GM19467 (cell line): ENCODE data around the gene OSER1.

Source experiments
- ATAC-seq: cut with Tn5 transposase; IDR thresholded peaks from one replicate; pipeline ENCODE4 v1.9.1; 2021; ENCODE audit warnings: mild to moderate bottlenecking, moderate library complexity; ENCODE audit not compliant: unreplicated experiment

OSER1 gene

DNA sequence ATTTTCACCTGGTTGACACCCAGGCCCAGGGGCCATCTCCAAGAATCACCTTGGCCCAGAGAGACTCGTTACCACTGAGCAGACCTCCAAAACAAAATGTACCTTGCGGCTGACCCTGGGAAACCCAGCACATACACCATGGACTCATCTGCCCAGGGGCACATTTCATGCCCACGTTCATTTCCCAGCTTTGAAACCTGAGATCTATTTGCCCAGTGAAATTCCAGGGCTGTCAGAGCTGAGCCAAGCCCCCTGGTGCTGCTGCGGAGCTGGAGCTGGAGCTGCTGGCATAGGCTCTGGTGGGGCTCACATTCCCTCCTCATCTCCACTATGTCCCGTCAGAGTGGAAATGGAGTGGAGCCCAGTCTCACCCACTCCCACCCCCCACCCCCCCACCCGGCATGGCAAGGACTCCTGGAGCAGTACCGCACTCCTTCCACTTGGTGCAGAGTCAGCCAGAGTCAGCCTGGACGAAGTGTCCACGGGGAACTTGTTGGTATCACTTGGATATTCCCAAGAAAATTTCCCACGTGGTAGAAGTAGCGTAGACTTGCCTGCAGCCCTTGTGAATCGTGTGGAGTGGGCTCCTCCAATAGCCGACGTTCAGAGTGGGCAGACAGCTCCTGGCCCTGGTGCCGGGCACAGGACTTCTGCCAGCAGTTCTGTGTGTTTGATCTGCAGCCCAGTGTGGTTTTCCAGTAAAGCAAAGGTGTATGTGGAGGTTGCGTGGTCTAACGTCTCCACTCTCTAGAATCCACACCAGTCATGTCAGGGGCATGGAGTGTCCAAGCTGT is 18.1 kb upstream of the OSER1 start:
- no peak for ATAC-seq

DNA sequence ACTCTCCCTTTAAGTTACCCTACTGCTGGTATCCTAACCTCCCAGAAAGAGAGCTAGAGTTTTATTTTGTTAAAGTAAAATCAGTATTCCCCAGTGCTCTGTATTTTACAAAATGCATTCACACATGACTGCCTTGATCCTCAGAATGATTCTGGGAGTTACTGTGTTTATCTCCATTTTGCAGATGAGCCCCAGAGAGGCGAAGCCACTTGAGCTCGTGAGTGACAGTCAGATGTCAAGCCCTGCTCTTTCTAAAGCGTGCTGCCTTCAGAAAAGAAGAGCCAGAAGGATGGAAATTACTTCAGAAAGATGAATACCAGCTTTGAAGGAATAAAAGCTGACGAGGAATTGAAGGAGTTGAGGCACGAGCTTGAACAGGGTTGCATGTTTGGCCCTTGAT is 14.1 kb upstream of the OSER1 start:
- no peak for ATAC-seq

DNA sequence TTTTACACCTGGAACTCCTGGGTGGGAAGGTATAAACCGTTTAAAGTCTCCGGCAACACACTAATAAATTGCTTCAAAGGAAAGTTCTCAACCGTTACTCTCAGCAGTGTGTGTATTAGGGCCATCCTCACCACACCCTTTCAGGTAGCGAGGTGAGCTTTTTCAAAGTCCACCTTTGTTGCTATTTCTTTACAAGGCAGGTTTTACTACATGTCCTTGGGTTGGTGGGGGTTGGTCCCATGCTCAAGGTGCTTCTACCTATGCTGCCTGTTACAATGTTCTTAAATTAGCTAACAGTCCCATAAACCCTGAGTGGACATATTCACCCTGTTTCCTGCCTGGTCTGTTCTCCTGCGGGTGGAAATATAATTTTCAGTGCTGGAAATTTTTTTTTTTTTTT is 13.2 kb upstream of the OSER1 start:
- ATAC-seq = no peak

DNA sequence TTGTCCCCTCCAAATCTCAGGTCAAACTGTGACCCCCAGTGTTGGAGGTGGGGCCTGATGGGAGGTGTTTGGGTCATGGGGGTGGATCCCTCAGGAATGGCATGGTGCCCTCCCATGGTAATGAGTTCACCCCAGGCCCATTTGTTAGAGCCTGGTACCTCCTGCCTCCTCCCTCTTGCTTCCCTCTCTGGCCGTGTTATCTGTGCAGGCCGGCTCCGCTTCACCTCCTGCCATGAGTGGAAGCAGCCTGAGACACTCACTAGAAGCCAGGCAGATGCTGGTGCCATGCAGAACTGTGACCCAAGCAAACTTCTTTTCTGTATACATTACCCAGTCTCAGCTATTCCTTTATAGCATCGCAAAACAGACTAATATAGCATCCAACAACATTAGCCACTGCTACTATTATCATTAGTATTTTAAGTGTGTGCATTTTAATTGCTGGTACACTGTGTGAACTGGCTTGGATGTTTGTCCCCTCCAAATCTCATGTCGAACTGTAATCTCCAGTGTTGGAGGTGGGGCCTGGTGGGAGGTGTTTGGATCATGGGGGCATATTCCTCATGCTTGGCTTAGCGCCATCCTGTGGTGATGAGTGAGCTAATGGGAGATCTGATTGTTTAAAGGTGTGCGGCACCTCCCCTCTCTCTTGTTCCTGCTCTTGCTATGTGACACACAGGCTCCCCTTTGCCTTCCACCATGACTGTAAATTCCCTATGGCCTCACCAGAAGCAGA is 12.2 kb upstream of the OSER1 start:
- no peak for ATAC-seq

DNA sequence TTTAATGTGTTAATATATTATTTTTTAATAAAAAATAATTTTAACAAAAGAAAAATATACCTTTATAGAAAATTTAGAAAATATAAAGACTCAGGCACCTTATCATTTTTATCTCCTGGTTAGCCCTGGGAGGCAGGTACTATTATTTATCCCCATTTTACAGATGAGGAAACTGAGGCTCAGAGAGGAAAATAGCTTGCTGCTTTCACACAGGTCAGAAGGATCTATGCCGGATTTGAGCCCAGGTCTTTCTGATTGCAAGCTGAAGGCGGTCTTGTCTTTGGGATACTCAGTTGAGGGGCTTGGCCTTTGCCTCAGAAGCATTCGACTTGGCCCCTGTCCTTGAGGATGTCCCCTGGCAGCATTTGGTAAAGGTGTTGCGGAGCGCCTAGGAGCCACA is 11.5 kb upstream of the OSER1 start:
- no peak for ATAC-seq

DNA sequence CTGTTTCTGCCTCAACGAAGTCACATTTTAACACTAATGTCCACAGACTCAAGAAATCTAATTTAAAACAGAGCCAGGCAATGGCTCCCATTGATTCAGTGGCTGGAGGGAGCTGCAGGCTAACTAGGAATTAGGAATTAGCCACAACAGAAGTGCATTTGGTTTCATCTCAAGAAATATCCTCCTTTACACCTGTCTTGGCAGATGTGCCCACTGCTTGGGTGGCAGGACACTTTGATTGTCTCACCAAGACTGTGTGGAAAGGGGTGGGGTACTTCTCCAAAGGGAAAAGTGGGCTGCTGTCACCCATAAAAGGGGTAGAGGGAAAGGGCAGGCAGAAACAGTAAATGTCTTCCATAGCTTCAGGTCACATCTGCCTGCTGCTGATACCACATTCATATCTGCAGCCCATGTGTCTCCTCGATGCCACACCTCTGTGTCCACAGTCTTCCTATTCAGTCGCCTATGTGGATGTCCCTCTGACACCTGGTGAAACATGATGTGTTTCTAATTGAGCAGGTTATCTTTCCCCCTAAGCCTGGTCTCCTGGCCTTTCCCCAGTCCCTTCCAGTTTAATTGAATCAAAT is 10.9 kb upstream of the OSER1 start:
- ATAC-seq = no peak

DNA sequence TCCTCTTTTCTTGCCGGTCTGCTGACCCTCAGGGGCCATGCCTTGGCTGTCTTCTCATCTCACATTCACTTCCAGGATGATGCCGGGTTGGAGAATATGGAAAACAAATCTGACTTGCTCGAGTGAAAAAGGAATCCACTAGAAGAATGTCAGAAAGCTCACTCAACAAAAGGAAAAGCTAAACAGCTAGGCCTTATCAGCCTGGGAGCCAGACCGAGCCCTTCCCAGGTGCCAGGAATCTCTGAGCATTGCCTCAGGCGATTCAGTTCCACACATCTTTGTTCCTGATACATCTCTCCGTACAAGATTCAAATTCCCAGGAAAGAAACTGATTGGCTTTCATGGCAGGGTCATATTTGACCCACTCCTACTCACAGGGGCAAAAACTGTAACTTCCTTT is 9.2 kb upstream of the OSER1 start:
- ATAC-seq = no peak

DNA sequence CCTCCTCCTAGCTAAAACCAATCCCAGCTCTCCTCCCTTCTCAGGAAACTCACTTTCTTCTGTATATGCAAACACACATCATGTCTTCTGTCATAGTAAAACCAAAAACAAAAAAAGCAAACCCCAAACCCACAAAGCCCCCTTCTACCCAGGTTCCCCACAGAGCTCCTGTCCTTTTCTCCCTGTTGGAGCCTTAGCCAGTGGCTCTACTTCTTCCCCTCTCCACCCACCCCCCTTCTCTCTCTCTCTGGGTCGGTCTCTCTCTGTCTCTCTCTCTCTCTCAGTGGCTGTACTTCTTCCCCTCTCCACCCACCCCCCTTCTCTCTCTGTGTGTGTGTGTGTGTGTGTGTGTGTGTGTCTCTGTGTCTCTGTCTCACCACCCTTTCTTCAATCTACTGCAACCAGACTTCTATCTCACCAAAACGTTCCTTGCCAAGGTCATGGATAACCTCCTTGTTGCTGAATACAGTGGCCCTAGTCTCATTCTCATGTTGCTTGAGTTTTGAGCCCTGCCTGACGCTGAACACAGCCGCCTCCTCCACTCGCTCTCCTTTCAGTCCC is 8.7 kb upstream of the OSER1 start:
- ATAC-seq = no peak

DNA sequence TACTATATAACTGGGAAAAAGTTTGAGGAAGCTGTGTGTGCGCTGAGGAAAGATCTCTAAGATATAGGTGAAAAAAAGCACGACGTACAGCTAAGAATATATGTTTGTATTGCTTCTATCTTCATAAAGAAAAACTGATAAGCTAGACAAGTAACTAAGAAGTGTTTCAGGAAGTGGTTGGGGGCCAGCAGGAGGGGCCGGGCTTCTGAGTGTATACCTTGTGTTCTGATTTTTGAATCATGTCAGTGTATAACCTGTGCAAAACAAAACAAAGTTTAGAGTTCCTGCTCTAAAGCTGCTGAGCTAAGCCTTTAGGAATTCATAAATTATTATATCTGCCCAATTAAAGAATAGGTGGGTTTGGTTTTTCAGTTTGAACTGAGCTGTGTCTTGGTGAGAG is 7.9 kb upstream of the OSER1 start:
- ATAC-seq = no peak

DNA sequence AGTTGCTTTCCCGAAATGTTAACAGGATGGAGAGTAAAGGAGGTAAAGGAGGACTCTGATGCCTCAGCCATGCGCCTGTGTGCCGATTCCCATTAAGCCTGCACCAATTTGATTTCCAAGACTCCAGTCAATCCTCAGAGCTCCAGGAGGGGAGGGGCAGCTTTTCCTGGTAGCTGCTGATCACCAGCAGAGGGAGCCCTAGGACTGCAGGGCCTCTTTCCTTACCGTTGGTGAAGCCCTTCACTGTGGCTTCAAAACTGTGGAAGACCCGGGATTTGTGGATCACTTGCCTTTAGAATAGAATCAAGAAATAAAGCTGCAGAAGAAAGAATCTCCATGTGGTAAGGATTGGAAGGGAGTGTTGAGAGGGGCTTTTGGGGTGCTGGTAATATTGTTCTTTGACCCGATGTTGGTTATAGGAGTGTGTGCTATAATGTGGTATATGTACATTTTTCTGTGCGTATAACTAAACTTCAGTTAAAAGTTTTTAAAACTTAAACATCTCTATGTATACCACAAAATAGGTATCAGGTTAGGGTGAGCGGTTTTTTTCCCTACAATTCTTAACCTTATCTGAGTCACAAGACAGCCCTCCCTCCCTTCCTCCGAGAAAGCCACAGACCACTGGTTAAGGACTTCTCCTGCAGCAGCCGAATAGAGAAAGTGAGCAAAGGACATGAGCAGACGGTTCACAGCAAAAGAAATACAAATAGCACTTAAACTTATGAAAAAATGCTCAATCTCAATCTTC is 6.9 kb upstream of the OSER1 start:
- no peak for ATAC-seq

DNA sequence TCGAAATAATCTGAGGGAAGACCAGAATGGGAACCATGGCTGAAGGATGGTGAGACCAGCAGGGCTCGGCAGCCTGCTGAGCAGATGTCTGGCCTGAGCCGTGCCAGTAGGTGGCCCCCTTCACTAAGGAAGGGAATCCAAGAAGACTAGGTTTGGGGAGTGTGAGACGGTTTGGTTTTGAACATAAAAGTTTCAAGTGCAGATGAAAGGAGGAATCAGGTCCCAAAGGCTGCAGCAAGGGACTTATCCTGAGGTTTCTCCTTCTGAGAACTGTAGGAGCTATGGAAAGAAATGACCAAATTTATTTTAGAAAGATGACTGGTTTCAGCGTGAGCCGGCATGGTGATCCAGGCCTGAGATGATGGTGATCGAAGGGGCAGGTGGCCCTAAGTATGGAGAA is 4.6 kb upstream of the OSER1 start:
- no peak for ATAC-seq

DNA sequence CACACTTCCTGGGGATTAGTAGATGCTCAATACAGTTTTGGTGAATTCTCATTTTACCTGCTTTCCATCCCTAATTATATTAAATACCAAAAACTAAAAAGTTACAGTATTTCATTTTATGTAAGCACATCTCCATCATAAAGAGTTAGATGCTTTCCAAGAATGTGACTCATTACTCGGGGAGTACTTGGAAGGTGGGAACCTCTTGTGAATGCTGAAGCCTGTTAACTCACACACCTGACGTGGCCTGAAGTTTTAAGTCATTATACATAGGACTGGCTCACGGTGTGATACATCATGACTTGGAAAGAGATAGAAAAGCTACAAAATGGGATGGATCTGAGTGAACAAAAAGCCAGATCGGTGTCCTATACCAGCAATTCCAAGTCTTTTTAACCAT is 2.2 kb upstream of the OSER1 start:
- no peak for ATAC-seq

DNA sequence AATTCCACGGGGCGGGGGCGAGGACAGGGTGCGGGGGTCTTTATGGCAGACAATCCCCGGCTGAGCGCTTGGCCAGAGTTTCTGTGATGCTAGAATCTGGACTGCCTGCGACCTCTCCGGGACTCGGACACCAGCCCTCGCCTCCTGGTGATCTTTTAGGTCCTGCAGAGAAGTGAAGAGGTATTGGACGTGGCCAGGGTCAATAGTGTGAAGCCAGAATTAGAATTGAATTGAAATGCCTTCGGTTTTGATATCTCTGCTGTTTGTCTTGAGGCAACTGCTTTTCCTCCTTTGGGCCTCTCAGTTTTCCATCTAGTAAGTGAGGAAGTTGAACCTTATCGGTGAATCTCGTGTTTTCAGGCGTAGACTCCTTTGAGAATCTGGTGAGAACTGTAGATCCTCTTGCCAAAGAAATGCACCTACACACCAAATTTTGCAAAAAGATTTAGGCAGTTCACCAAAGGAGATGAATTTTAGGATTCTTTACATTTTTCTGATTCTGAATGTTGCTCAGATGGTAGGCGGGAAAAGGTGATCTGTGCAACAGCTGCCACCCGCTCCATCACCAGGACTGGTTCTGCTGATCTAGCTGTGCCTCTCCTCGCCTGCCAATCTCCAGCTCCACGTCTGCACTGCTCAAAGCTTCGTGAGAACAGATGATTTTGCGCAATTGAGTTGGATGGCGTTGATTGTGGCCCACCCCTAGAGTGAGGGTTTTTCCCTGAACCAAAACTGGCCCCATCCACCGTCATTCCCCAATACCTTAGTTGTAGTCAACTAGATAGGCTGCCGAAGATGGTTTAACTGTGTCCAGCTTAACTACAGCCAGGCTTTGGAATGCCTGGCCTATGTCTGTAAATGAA is 837 bp upstream of the OSER1 start:
- no peak for ATAC-seq

DNA sequence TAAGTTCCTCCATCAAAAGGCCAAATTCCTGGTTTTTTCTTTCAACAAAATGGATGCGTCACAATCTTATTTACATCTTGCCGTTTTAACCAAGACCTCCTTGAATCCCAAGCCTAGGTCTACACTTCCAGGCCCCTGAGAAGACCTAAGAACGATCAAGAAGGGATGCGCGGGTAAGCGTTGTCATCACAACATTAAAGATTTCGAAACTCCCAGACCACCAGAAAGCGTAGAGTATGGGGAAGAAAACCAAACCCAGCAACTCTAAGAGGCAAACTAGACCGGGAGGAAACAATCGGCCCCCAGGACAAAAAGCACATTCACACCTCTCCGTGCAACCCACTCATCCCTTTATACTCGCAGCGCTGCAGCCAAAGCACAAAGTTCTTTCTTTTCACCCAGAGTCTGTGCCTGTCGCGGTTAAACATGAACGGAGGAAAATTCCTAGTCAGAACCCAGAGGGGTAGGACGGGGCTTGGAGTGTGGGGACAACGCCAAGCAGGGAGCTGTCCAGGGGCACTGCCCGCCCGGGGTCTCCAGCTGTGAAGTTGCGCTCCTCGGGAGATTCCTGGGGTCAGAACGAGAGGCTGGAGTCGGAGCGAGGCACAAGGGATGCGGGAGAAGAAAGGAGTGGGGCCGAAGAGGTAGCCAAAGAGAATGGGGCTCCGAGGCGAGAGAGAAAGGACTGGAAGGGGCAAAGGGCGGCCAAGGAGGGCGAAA is 725 bp downstream of the OSER1 start:
- no peak for ATAC-seq

DNA sequence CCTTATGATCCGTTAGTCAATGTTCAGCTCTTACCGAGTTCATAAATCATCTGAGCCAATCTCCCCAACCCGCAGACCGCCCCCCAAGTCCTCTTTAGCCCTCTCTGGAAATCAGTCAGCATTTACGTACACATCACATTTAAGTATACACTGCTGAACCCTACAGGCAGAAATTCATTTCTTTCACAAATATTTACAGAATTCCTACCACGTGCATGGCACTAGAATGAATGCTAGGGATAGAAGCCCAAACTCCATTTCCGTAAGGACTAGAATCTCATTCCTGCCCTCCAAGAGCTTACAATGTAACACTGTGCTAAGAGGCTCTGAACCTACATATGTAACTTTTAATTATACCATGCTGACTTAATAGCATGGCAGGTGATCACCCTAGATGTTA is 1.8 kb downstream of the OSER1 start:
- ATAC-seq = no peak

DNA sequence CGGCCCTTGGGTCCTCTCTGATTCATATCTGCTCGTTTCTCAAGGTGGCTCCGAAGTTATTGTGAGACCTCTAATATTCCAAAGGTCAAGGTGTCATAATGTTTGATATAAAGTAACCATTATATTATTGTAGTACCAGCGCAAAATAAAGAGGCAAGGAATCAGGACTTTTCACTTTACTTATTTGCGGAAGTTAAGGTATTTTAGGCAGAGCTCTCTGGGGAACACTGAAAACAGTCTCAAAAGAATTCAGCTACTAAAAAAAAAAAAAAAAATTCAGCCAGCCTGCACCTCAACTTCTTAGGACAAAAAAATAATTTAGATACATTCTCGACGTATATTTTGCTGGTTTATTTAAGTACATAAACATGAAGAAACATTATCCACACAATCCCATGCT is 2.4 kb downstream of the OSER1 start:
- no peak for ATAC-seq

DNA sequence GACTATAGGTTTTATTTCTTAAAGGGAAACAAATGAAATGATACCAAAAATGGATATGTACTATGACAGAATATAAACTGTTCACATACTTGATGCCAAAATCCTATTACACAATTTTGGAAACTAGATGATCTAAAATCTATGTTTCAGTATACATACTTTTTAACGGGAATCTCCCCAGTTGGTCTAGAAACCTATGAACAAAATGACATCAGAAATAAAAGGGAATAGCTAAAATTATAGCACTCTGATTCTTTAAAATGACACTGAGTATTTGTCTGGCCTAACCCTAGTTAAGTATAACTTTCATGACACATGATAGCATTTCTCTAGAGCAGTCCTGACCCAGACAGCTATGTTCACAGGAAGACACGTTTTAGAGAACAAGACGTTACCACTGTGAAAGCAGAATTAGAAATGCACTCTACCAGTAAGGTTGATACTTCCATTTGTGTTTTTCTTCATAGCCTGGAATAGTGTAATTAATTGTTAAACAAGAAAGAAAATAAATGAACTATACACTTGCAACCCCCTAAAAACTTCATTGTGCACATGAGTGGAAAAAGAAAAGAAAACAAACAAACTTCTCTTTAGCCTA is 3.3 kb downstream of the OSER1 start:
- ATAC-seq = no peak

DNA sequence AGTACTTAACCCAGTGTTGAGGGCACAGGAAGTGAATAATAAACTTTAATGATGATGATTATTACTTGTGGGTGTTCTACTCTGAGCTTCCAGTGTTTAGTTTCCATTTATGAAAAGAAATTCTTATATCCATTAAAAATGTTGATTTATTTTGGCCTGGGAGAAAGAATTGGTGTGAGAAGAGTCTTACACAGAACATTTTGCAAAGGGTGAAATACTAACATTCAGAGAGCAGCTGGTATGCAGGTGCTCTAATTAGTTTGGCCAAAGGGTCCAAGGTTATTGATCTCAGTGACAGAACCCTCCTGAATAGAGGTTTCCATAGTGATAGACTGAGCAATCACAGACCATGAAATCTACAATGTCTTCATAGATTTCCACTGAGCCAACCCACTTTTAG is 4.4 kb downstream of the OSER1 start:
- ATAC-seq = no peak

DNA sequence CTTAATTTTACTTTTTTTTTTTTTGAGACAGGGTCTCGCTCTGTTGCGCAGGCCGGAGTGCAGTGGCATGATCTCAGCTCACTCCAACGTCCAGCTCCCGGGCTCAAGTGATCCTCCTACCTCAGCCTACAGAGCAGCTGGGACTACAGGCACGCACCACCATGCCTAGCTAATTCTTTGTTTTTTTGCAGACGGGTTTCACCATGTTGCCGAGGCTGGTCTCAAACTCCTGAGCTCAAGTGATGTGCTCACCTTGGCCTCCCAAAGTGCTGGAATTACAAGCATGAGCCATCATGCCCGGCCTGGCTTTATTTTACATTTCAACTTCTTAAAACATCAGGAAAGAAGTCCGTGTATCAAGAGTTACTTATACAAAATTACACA is 5.7 kb downstream of the OSER1 start:
- ATAC-seq = no peak
